Neural progenitor cell (in vitro differentiated cells): ENCODE results near the gene TRIML2.

Experiments
- EZH2 ChIP-seq: fragments of 200-600 bp; sonication (generic); IDR thresholded peaks from 2 replicates; pipeline ENCODE4 v1.6.1; 2017; ENCODE audit warnings: antibody characterized with exemption, mild to moderate bottlenecking, moderate library complexity
- EZH2phosphoT487 ChIP-seq: fragments of 200-600 bp; sonication (generic); IDR thresholded peaks from 2 replicates; pipeline ENCODE4 v1.6.1; 2017; ENCODE audit warnings: antibody characterized with exemption
- TF ChIP-seq, protein P1 (sequence below): fragments of 200-600 bp; sonication (generic); IDR thresholded peaks from 2 replicates; pipeline ENCODE4 v1.5.1; 2017; ENCODE audit warnings: antibody characterized with exemption, mild to moderate bottlenecking

DNA sequence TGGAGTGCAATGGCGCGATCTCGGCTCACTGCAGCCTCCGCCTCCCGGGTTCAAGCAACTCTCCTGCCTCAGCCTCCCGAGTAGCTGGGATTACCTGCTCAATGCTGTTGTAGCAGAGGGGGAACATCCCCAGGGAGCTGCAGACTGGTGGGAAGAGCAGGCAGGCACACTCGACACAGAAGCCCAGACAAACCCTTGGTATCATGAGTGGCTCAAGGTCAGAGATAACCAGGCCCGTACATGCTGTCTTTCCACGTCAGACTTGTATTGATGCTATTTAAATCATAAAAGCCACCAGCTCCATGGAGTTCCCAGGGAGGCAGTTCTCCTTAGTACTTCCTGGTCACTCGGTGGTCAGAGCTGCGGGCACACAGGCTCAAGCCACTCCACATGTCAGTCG is 33.2 kb downstream of the TRIML2 start:
- TF ChIP-seq, protein P1, sequence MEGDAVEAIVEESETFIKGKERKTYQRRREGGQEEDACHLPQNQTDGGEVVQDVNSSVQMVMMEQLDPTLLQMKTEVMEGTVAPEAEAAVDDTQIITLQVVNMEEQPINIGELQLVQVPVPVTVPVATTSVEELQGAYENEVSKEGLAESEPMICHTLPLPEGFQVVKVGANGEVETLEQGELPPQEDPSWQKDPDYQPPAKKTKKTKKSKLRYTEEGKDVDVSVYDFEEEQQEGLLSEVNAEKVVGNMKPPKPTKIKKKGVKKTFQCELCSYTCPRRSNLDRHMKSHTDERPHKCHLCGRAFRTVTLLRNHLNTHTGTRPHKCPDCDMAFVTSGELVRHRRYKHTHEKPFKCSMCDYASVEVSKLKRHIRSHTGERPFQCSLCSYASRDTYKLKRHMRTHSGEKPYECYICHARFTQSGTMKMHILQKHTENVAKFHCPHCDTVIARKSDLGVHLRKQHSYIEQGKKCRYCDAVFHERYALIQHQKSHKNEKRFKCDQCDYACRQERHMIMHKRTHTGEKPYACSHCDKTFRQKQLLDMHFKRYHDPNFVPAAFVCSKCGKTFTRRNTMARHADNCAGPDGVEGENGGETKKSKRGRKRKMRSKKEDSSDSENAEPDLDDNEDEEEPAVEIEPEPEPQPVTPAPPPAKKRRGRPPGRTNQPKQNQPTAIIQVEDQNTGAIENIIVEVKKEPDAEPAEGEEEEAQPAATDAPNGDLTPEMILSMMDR, result no peak
- no peak for TF ChIP-seq EZH2phosphoT487
- no peak for TF ChIP-seq EZH2
